ENCODE results near the gene CTDP1. TPM values are rescaled to one million over a fixed set of nuclear protein-coding genes. Genes with fewer than 3 reads are reported as not detected.

The CTDP1 gene
- total and polyA plus RNA-seq, 9 of the 15 experiments (the other 6 are each of a cell fraction or from before 2014, with no cell fraction given), result 0.07 to 19.2 (median 4.0) TPM

DNA sequence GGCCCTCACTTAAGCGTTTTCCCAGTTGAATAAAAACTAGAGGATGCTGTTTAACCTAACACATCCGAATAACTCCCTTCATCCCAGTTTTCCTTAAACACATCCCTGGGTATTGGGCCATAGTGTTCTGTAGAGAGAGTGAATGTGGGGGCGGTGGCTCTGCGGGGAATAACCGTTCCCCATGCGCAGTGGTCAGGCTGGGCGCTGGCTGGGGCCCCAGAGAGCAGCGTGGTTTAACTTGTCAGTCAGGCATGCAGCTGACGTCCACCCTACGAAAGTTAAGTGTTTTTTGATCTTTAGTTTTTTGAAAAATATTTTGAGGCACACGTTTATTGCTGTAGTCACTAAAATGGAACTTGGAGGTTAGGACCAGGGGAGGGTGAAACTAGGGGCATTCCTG, 33.7 kb downstream of the CTDP1 start:
- ATAC-seq (no peak), FAIRE-seq (no peak), DNase-seq (ENCODE audit: extremely low read depth in 1 of 4, low spot score in 3 of 4) (no peak)
- H3K4me1 ChIP-seq (replicated peaks in 1 of 2; ENCODE audit: control insufficient read depth in 2 of 2, insufficient read depth in 2 of 2, low read length in 2 of 2), result no peaks in the 10 kb centered on the region
- in situ Hi-C loops (cut with MboI) (no loop called here), intact Hi-C loops (cut with micrococcal nuclease) (no loop called here)
- H3K36me3 ChIP-seq (ENCODE audit: control insufficient read depth, insufficient read depth, low read length), result peaks cover 47% of the 10 kb centered on the region; the same call in 2 of the 3 replicates
- no peak overlapping the region for H3K4me2 ChIP-seq (ENCODE audit: insufficient read depth, low read length)
- no peak overlapping the region for H3K9ac ChIP-seq (ENCODE audit: insufficient read depth in 1 of 2, low read depth in 2 of 2, low read length in 2 of 2)
- WGBS (ENCODE audit: insufficient coverage, low coverage, missing lambda C conversion rate), result 100% methylated on average over 6 of the region's 11 CpGs
- H3K27ac ChIP-seq (ENCODE audit: extremely low read depth, low read depth, low read length), result no peak overlapping the region
- H2AFZ ChIP-seq (ENCODE audit: low read depth, low read length), result no peak overlapping the region
- no TSS peak for BruUV-seq (replicated peaks)
- no peaks in the 10 kb centered on the region for H3K79me2 ChIP-seq (ENCODE audit: control insufficient read depth, insufficient read depth, low read length)
- TF ChIP-seq RREB1 (CRISPR knock-in tag; IDR thresholded peaks at IDR 0.05) (no peak), ZNF140 (CRISPR knock-in tag; IDR thresholded peaks at IDR 0.05) (no peak)
- CTCF ChIA-PET (ENCODE audit: low intra/inter-chr PET ratio), result no interaction called here
- H3K9me3 ChIP-seq (replicated peaks; ENCODE audit: control insufficient read depth, insufficient read depth, low read depth, low read length), result no peaks in the 10 kb centered on the region
- H4K20me1 ChIP-seq (replicated peaks; ENCODE audit: control insufficient read depth, insufficient read depth, low read length), result no peaks in the 10 kb centered on the region
- POLR2A ChIA-PET, result no interaction called here
- no peaks in the 10 kb centered on the region for H3K27me3 ChIP-seq (ENCODE audit: control insufficient read depth in 2 of 2, insufficient read depth in 2 of 2, low read length in 2 of 2)
- H3K4me3 ChIP-seq, result no peak overlapping the region
- no peaks in the 10 kb centered on the region for H3K9me1 ChIP-seq (ENCODE audit: control insufficient read depth, insufficient read depth, low read length)
